Head of caudate nucleus (tissue), 42 donors: ENCODE data around the gene IST1.

Experiments used
- DNase-seq, 42 donors: peaks; one replicate each; pipeline versions ENCODE4 v3.0.0 to v3.0.0-alpha.2; 2020 to 2021; ENCODE audit warnings: mixed read lengths in 7 of 42
- intact Hi-C: fragments of 100-400 bp; cut with DNase I; formaldehyde crosslinking; loops from one replicate; pipeline ENCODE4 v1.15.0; 2022

Gene IST1

GRCh38 chr16:71870818-71871217 lies 24.5 kb upstream of the IST1 start:
- intact Hi-C loops = no loop called here
- DNase-seq = no peak

GRCh38 chr16:71873199-71873598 lies 22.1 kb upstream of the IST1 start:
- no peak for DNase-seq
- intact Hi-C loops = no loop called here

- DNase-seq = no peak
- intact Hi-C loops = no loop called here
Measured at GRCh38 chr16:71878911-71879310, 16.4 kb upstream of the IST1 start.

GRCh38 chr16:71880176-71880575 lies 15.2 kb upstream of the IST1 start:
- DNase-seq = peak in 1 of 42 donors; percentile 44
- intact Hi-C loops = loop anchor here (5.0 to 10.0 kb wide), 2 partner anchors 73 to 215 kb away; partner anchors contain the start of genes AP1G1, DHX38 and TXNL4B

GRCh38 chr16:71882505-71883167 lies 12.7 kb upstream of the IST1 start:
- intact Hi-C loops = loop anchor here (5.0 to 10.0 kb wide), 2 partner anchors 75 to 212 kb away; partner anchors contain the start of genes AP1G1, DHX38 and TXNL4B
- DNase-seq = peak in 36 of 42 donors; percentile 34 to 89 (median 58)

GRCh38 chr16:71883168-71883848 lies 12.0 kb upstream of the IST1 start:
- DNase-seq = peak in 39 of 42 donors; percentile 13 to 69 (median 45)
- intact Hi-C loops = loop anchor here (5.0 to 10.0 kb wide), 2 partner anchors 76 to 211 kb away; partner anchors contain the start of genes AP1G1, DHX38 and TXNL4B

- intact Hi-C loops = loop anchor here (5.0 to 10.0 kb wide), 2 partner anchors 77 to 211 kb away; partner anchors contain the start of genes AP1G1, DHX38 and TXNL4B
Measured at GRCh38 chr16:71883849-71884638, 11.3 kb upstream of the IST1 start, which contains the start of gene ZNF821. Gene ZNF821 (minus strand): TSS chr16:71884182. CDS start chr16:71879946, 4,236 bp downstream.

GRCh38 chr16:71885261-71885650 lies 10.1 kb upstream of the IST1 start:
- intact Hi-C loops = loop anchor here (10.0 kb wide), 1 partner anchor 210 kb away; the partner anchor contains the start of genes DHX38 and TXNL4B
- no peak for DNase-seq

More at GRCh38 chr16:71883849-71884638, 11.3 kb upstream of the IST1 start, which contains the start of gene ZNF821:
- peak; percentile 36 to 90 (median 80) for DNase-seq

- intact Hi-C loops = loop anchor here (10.0 kb wide), 1 partner anchor 206 kb away; the partner anchor contains the start of genes DHX38 and TXNL4B
- DNase-seq = no peak
Measured at GRCh38 chr16:71889147-71889546, 6.2 kb upstream of the IST1 start.

GRCh38 chr16:71893888-71894228 lies 1.5 kb upstream of the IST1 start:
- intact Hi-C loops = loop anchor here (10.0 kb wide), 1 partner anchor 49 kb away; the partner anchor contains the start of gene ATXN1L
- no peak for DNase-seq

- peak; percentile 22 to 81 (median 60) for DNase-seq
- intact Hi-C loops = loop anchor here (10.0 kb wide), 1 partner anchor 50 kb away; the partner anchor contains the start of gene ATXN1L
Measured at GRCh38 chr16:71894229-71894920, 956 bp upstream of the IST1 start.

- peak in 13 of 42 donors; percentile 4 to 40 (median 26) for DNase-seq
Measured at GRCh38 chr16:71895679-71896365, 491 bp downstream of the IST1 start.

GRCh38 chr16:71896764-71897368 lies 1.5 kb downstream of the IST1 start:
- no peak for DNase-seq
- intact Hi-C loops = loop anchor here (5.0 to 10.0 kb wide), 2 partner anchors 52 to 90 kb away; partner anchors contain the start of genes AP1G1 and ATXN1L

More at GRCh38 chr16:71895679-71896365, 491 bp downstream of the IST1 start:
- intact Hi-C loops = loop anchor here (5.0 to 10.0 kb wide), 2 partner anchors 51 to 89 kb away; partner anchors contain the start of genes AP1G1 and ATXN1L

GRCh38 chr16:71899171-71899570 lies 3.8 kb downstream of the IST1 start:
- no peak for DNase-seq
- intact Hi-C loops = loop anchor here (5.0 to 10.0 kb wide), 2 partner anchors 54 to 92 kb away; partner anchors contain the start of genes AP1G1 and ATXN1L

GRCh38 chr16:71902656-71903365 lies 7.5 kb downstream of the IST1 start:
- intact Hi-C loops = no loop called here
- DNase-seq = no peak

GRCh38 chr16:71903608-71904007 lies 8.3 kb downstream of the IST1 start:
- intact Hi-C loops = no loop called here
- no peak for DNase-seq
